Measurements from ENCODE around the gene GINS1.

GINS1 gene

DNA sequence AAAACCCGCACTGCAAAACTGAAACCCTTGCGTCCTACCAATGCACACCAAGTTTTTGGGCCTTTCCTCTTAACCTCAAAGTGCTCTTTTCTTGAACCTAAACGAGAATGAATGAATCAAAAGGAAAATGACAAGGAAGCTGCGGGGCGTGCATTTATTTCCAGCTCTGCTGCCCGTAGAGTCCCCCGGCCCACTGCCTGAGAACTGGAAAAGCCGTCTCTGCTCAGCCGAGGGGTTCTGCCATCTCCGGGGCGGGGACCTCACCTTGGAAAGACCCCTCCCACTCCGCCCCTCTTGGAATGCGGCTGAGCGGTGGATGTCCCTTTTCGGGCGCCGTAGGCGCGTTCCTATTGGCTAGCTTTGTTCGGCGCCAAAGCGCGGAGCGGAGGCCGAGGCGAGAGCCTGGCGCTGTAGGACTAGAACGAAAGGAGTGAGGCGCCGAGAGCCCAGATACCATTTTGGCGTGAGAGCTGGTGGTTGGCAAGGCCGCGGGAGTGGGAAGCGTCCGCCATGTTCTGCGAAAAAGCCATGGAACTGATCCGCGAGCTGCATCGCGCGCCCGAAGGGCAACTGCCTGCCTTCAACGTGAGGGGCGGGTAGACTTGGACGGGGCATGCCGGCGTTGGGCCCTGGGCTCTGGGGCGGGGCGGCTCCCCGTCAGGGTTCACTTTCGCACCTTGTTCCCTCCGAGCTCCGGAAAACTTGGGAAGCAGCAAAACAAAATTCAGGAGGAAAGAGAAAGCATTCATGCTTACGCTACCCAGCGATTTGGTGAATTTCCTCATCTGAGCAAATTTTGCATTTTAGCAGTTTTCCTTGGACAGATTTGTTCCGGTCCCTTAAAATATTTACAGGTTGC is at the start of gene GINS1:
Gene GINS1 (plus strand): TSS at position 363 of the 859 bp plus-strand sequence. CDS start 148 bp downstream, at position 511.
- peak; percentile 74 for DNase-seq

DNA sequence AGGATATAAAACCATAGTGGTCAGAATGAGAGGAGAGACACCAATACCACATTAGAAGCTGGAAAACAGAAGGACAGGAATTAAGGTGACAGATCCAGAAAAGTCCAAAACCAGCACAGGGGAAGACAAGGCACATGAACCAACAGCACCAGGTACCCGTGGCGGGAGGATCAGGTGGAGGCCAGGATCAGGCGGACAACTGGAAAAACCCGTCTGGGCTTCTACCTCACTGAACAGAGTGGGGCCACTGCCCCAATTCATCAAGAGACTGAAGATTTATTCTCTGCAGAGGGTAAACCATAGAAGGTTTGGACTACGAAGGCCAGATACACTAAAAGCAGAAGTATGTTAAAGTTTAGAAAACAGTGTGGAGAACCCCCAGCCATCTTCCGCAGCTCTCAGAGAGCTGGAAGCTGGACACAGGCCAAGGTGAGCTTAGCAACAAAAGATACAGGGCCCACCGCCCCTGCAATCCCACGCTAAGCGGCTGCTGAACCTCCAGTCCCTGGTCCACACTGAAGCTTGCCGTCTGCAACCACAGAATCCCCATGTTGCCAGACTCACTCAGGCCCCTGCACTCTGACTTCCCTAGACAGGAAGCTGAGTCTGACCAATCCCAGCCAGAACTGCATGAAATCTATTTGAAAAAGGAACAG is 46.7 kb upstream of the GINS1 start:
- DNase-seq = no peak

DNA sequence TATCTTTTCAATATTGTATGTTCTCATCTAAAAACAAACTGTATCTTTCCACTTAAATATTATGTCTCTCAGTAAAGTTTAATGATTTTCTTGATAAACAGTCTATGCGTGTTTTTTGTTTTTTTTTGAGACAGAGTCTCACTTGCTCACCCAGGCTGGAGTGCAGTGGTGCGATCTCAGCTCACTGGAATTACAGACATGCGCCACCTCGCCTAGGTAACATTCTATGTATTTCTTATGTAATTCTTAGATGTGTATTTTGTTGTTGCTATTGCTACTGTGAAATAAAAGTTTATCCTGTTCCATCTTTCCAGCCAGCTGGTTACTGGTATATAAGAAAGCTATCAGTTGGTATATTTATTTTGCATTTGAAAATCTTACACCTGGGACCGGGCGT is 46.2 kb upstream of the GINS1 start:
- DNase-seq = no peak

DNA sequence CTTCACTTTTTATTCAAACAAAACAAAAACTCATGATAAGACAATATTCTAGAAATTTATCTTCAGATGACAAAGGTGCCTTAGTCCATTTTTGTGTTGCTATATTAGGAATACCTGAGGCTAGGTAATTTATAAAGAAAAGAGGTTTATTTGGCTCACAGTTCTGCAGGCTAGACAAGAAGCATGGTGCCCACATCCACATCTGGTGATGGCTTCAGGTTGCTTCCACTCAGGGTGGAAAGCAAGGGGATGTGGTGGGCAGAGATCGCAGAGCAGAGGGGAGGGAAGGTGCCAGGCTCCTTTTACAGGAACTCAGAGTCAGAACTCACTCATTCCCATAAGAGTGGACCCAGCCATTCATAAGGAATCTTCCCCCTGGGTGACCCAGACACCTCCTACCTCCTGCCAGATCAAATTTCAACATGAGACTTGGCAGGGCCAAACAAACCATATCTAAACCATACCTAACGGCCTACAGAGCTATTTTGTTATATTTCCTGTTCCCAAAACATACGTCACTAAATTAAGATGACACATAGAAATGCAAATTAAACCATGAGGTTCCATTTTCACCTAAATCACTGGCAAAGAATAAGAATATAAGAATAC is 43.2 kb upstream of the GINS1 start:
- no peak for DNase-seq

DNA sequence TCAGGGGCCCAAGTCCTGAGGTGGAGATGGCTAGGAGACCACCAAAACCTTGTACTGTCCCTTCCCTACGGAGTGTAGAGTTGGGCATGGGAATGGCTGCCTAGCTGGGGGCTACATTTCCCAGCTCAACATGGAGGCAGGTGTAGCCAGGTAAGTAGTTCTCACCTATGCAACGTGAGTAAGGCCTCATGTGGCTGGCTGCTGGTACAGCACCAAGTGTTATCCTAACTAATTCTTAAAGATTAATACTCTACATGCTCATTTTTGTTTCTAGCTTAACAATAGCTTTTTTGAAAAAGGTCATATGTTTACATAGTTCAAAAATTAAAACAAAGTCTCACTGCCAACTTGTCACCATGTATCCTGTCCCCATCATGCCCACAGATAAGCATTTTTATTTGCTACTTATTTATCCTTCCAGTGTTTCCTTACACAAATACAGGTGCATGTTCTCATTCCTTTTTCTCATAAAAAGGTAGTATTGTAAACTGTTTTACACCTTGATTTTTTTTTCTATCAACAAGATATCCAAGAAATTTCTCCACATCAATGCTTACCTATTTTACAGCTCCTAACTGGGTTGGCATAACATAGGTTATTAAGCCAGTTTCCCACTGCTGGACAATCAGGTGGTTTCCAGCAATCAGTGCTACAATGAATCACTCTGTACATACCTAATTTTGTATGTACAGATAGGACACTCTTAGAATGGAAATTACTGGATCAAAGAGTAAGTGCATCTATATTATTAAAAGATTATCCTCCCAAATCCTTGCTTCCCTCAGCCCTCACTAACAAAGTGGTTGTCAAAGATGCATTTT is 42.4 kb upstream of the GINS1 start:
- no peak for DNase-seq

DNA sequence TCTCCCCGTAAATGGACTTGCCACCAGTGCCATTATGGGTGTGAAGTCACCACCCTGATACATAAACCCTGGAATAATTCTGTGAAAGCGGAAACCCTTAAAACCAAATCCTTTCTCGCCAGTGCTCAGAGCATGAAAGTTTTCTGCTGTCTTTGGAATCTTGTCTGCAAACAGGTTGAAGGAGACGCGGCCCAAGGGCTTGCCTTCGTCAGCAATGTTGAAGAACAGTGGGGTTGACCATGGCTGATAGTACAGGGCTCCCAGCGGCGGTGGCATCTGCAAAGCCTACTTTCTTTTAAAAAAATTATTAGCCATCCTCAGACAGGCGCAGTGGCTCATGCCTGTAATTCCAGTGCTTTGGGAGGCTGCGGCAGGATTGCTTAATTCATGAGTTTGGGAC is 38.9 kb upstream of the GINS1 start:
- DNase-seq = no peak

DNA sequence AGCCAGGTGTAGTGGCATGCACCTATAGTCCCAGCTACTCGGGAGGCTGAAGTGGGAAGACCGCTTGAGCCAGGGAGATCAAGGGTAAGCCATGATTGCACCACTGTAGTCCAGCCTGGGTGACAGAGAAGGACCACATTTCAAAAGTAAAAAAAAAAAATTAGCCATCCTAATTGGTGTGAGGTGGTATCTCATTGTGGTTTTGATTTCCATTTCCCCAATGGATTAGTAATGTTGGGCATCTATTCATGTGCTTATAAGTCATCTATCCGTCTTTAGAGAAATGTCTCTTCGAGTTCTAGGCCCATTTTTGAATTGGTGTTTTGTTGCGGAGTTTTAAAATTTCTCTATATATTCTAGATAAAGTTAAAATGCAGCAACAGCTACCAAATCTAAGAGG is 38.5 kb upstream of the GINS1 start:
- DNase-seq = no peak

DNA sequence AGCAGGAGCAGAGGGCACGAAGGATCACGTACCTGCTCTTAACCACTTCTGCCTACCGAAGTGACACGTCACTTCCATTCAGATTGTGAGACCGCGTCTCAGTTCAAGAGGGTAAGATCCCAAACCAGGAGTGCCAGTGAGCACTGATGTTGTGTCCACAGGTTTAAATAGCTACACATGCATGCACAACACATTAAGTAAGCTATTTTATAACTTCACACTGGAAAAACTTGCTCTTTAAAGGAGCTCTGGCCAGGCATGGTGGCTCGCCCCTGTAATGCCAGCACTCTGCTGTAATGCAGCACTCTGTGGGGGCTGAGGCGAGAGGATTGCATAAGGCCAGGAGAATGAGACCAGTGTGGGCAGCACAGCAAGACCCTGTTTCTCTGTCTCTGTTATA is 37.9 kb upstream of the GINS1 start:
- DNase-seq = no peak

DNA sequence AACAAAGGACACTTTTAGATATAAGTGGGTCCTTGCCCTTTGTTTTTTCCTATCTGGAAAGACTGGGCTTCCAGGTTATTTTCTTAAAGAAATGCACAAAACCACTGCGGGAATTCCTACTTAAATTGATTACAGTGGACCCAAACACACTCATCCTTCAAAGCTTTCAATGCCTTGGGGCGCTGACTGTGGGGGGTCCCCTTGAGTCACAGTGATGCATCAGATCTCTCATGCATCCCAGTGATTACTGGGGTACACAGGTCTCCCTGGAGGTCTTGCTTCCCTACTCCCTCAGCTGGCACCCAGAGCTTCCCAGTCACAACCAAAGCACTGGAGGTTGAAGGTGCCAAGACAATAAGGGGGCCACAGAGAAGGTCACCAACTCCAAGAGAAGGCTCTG is 37.5 kb upstream of the GINS1 start:
- DNase-seq = no peak

DNA sequence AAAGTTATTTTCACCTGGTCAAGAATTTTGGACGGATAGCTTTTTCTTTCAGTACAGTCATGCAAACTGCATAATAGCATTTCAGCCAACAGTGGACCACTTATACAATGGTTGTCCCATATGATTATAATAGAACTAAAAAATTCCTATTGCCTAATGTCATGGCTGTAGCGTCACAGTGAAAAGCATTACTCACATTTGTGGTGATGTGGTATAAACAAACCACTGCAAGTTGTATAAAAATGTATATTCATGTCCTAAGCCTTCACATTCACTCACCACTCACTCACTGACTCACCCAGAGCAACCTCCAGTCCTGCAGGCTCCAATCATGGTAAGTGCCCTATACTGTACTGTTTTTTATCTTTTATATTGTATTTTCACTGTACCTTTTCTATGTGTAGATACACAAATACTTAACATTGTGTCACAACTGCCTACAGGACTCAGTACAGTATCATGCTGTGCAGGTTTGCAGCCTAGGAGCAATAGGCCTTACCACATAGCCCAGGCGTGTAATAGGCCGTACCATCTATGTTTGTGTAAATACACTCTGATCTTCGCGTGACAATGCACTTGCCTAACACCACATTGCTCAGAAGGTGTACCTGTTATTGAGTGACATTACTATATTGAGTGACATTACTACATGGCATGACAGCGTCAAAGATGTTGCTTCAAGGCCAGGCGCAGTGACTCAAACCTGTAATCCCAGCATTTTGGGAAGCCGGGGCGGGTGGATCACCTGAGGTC is 34.7 kb upstream of the GINS1 start:
- no peak for DNase-seq

DNA sequence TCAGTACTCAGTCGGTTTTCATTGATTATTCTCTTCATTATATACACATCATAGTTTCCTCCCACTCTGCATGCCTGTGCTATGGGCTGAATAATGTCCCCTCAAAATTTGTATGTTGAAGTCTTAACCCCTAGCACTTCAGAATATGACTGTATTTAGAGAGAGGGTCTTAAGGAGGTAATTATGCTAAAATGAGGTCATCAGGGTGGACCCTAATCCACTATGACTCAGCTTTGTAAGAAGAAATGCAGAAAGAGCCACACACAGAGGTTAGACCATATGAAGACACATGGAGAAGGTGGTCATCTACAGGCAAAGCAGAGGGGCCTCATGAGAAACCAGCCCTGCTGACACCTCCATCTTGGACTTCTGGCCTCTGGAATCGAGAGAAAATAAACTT is 32.6 kb upstream of the GINS1 start:
- no peak for DNase-seq

DNA sequence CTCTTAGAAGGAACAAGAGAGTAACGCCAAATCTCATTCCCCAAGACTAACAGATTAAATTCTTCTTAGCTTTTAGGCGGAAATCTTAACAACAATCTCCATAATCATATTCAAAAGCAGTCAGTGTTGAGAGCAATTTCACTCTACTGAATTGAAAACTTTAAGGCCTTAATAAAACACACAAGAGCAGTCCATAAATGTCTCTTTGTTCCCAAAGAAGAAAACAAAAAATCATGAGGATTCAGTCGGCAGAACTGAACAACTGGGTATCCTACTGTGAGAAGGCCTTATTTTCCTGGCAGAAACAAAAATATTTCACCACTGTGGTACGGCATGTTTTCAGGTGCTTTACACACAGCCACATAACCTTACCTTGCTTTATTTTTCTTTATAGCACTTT is 31.2 kb upstream of the GINS1 start:
- no peak for DNase-seq

DNA sequence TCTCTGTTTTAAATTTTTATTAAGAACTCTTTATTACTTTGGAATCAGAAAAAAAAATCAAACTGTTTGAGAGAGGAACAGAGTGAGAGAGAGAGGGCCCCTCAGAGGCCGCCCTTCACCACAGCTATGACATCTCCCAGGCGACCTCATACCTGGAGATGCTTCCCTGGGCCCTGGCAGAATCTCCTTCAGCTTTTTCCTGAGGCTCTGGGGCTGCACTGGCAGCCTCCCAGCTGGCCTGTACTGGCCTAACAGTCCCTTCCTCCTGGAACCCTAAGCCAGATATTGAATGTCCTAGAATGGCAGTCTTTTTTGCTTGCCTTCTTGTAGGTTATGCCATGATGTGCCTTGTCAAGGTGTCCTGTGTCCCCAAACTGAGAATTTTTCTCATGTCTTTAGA is 30.6 kb upstream of the GINS1 start:
- no peak for DNase-seq

DNA sequence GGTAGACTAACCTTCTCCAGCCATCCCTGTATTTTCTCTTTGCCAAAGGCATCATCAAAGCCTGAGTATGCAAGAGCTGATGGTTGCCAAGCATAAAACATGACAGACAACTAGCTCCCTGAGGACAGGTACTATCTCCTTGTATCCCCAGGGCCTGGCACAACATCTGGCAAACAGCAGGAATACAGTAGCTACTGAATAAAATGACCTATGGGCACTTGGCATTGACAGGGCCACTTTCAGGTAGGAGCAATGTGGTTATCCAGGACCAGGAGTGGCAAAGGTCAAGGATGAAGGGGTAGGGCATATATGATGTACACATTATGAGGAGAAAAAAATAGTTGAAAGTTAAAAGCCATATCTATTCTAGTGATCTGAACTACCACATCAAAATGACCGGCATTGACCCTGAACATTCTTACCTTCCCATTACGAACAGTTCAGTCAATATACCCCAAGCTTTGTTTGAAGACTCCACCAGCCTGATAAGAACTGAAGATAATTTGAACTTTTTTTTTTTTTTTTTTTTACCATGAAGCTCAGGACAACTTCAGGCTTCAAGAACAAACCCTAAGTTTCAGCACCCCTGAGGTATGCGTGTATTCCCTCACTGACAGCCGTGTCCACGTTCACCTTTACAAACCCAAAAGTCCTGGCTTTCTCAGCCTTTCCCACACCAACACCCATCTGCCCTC is 29.1 kb upstream of the GINS1 start:
- no peak for DNase-seq

DNA sequence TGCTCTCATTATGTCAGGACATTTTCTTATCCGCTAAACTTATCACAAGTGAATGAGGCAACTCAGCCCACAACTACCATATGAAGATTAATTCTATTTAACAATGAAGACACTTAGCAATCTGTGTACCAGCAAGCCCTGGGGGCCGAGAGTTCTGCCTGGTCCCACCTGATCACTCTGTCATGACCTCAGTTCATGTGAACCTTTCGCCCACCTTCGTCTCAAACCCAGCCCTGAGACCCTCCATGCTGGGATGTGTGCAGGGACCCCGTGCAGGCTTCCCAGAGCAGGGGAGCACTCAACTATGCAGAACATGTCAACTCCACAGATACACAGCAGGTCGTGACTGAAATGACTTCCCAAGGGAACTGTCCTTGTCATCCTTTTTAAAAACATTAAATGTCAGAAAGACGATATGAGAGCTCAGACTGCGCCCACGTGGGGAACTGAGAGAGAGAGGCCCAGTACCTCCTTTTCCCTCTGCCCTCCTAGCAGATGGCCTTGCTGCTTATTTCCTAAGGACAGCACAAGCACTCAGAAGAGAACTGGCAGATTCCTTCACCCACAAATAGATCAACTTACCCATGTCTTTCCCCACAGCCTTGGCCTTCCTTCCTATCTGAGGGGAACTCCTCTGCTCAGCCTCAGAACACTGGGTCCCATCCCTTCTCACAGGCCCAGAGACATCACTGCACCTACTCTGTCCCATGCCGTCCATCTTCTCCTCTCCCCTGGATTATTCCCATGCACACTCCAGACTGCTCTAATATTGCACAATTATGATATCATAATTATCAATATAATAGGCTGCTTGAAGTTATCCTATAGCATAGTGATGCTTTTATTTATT is 28.4 kb upstream of the GINS1 start:
- DNase-seq = no peak

DNA sequence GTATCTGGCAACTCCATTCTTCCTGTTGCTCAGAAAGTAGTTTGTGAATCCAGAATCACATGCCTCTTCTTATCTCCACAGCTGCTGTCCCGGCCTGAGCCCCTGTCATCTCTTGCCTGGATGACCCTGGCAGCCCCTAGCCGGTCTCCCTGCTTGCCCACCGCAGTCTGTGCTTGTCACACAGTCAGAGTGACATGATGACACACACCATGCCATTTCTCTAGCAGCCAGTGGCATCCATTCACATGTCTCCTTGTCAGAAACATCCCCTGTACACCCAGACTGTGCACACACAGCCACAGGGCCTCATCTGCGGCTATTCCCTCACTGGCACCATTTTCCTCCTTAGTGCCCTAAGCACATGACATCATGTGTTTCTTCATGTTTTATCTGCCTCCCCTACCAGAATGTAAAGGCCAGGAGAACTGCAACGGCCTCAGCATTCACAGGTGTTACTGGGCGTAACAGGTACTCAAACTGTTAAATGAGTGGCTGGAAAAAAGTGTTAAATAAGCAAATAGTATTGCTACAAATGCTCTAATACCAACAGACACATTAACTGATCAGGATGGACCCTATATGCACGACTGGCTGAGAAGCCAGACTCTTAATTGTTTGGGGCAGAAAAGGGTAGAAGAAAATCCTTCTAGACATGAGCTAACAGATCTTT is 26.4 kb upstream of the GINS1 start:
- no peak for DNase-seq

DNA sequence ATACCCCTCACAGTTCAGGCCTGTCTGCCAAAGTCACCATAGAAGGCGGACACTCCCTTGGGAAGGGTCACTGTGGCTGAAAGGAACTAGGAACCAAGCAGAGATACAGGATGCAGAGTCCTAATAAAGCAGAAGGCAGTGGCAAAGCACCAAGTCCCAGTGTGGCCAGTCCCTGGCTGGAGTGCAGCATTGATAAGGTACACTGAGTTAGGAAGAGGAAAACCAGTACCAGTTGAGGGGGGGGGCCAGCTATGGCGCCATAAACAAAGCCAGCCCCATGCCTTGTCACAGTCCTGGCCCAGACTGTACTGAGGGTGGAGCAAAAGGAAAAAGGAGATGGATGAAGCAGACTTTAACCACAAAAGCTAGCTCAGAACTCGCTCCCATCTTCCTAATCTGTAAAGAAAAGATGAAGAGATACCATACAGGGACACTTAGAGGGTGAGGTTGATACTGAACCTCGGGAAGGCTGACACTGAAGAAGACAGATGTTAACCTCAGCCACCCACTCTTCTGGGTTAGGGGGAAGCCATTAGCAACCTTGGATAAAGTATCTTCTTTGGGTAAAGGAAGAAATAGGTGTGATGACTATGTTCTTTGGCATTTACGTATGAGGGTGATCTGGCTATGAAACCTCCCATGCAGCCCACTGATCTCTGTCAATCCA is 24.6 kb upstream of the GINS1 start:
- DNase-seq = no peak

DNA sequence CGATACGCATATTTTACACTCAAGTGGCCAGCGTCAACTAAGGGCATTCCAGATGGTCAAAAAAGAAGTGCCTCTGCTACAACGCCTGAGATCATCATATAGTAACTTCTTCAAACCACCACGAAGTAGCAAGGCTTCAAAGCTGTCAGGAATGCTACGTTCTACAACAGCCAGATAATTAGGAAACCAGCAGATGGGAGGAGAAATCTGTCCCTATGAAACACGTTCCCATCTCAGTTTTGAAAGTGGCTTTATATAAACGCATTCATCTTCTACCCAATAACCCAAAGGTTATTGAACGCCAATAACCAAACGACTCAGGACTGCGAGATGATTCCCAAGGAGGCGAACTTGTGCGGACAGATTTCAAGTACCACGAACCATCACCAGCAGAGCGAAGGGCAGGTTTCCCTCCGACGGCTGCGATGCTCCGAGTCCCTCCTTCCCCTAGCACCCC is 18.0 kb upstream of the GINS1 start:
- DNase-seq = peak; percentile 26

DNA sequence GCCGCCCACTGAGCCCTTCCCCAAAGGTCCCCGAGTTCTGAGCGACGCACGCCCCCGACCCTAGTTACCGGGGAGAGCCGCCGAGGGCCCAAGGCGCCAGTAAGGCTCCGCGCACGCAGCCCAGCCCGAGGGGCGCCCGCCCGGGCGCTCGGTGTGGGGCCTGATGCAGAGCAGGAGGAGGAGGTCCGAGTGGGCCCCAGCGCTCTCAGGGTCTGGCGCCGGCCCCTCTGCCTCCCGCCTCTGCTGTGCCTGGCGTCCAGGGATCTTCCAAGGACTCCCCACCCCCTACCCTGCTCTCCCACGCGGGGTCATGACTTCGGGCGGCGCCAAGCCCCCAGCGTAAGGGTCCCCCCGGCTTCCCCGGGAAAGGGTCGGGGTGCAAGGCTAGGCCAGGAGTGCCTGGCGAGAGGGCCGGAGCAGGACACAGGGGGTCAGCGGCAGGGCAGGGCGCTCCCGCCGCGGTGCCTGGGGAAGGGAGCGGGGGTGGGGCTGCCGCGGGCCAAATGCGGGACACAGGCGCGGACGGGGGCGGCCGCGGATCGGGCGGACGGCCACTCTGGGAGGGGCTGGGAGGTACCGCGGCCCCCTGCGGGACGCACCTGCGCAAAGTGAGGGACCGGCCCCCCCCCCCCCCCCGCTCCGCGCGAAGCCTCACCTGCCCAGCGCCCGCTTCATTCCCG is 17.5 kb upstream of the GINS1 start:
- DNase-seq = no peak
